ENCODE results near the gene EBF3.

Gene EBF3

GRCh38 chr10:129852829-129853561 is 111.1 kb downstream of the EBF3 start:
- Histone ChIP-seq H3K36me3 (ENCODE audit: insufficient read depth) (no peaks in the 10 kb centered on the region), H3K27ac (no peak overlapping the region), H3K27me3 (ENCODE audit: insufficient read depth, low read depth) (no peaks in the 10 kb centered on the region), H4K20me1 (ENCODE audit: insufficient read depth) (no peaks in the 10 kb centered on the region), H3K4me1 (ENCODE audit: low read depth, poor library complexity, severe bottlenecking) (no peaks in the 10 kb centered on the region), H3K4me2 (no peak overlapping the region), H3K79me2 (ENCODE audit: insufficient read depth, low read depth) (no peaks in the 10 kb centered on the region), H3K4me3 (IDR thresholded peaks at IDR 0.05; ENCODE audit: insufficient read depth, low read depth, low read length) (no peak overlapping the region), H2AFZ (ENCODE audit: low read depth) (no peak overlapping the region), H3K9ac (no peak overlapping the region)
- TF ChIP-seq CTCF (conservative IDR thresholded peaks at IDR 0.05; ENCODE audit: low read depth, low read length): no peak

- Histone ChIP-seq H3K27me3 (ENCODE audit: insufficient read depth, low read depth) (no peaks in the 10 kb centered on the region), H3K79me2 (ENCODE audit: insufficient read depth, low read depth) (no peaks in the 10 kb centered on the region), H3K4me1 (ENCODE audit: low read depth, poor library complexity, severe bottlenecking) (no peaks in the 10 kb centered on the region), H3K27ac (no peak overlapping the region), H3K36me3 (ENCODE audit: insufficient read depth) (no peaks in the 10 kb centered on the region), H3K4me2 (no peak overlapping the region), H3K9ac (no peak overlapping the region), H3K4me3 (IDR thresholded peaks at IDR 0.05; ENCODE audit: insufficient read depth, low read depth, low read length) (no peak overlapping the region), H2AFZ (ENCODE audit: low read depth) (no peak overlapping the region), H4K20me1 (ENCODE audit: insufficient read depth) (no peaks in the 10 kb centered on the region)
- no peak for TF ChIP-seq CTCF (conservative IDR thresholded peaks at IDR 0.05; ENCODE audit: low read depth, low read length)
These were observed 112.0 kb downstream of the EBF3 start for GRCh38 chr10:129851941-129852640.

- no peaks in the 10 kb centered on the region for H4K20me1 ChIP-seq (ENCODE audit: insufficient read depth)
- H3K4me1 ChIP-seq (ENCODE audit: low read depth, poor library complexity, severe bottlenecking): no peaks in the 10 kb centered on the region
- no peak overlapping the region for H3K27ac ChIP-seq
- H3K27me3 ChIP-seq (ENCODE audit: insufficient read depth, low read depth): no peaks in the 10 kb centered on the region
- no peak overlapping the region for H3K4me2 ChIP-seq
- H2AFZ ChIP-seq (ENCODE audit: low read depth): no peak overlapping the region
- H3K79me2 ChIP-seq (ENCODE audit: insufficient read depth, low read depth): no peaks in the 10 kb centered on the region
- no peak for TF ChIP-seq CTCF (conservative IDR thresholded peaks at IDR 0.05; ENCODE audit: low read depth, low read length)
- no peaks in the 10 kb centered on the region for H3K36me3 ChIP-seq (ENCODE audit: insufficient read depth)
- no peak overlapping the region for H3K9ac ChIP-seq
- H3K4me3 ChIP-seq (IDR thresholded peaks at IDR 0.05; ENCODE audit: insufficient read depth, low read depth, low read length): no peak overlapping the region
These were observed 113.3 kb downstream of the EBF3 start for GRCh38 chr10:129850790-129851189.

GRCh38 chr10:129850316-129850715 is 113.8 kb downstream of the EBF3 start:
- H3K36me3 ChIP-seq (ENCODE audit: insufficient read depth): no peaks in the 10 kb centered on the region
- H3K27me3 ChIP-seq (ENCODE audit: insufficient read depth, low read depth): no peaks in the 10 kb centered on the region
- H3K4me3 ChIP-seq (IDR thresholded peaks at IDR 0.05; ENCODE audit: insufficient read depth, low read depth, low read length): no peak overlapping the region
- TF ChIP-seq CTCF (conservative IDR thresholded peaks at IDR 0.05; ENCODE audit: low read depth, low read length): no peak
- H3K27ac ChIP-seq: no peak overlapping the region
- no peaks in the 10 kb centered on the region for H4K20me1 ChIP-seq (ENCODE audit: insufficient read depth)
- H3K79me2 ChIP-seq (ENCODE audit: insufficient read depth, low read depth): no peaks in the 10 kb centered on the region
- no peak overlapping the region for H2AFZ ChIP-seq (ENCODE audit: low read depth)
- no peak overlapping the region for H3K4me2 ChIP-seq
- H3K9ac ChIP-seq: no peak overlapping the region
- no peaks in the 10 kb centered on the region for H3K4me1 ChIP-seq (ENCODE audit: low read depth, poor library complexity, severe bottlenecking)

Measured in KMS-11 (cell line).